ENCODE data around the gene RBPMS2. TPM values are rescaled to one million over a fixed set of nuclear protein-coding genes. Genes with fewer than 3 reads are reported as not detected.
A peak's percentile ranks its signal among the peaks of the same experiment; 100 is the strongest.

Gene RBPMS2
- total and polyA plus RNA-seq, 2 donors (not counting 1 experiment from before 2014, with no cell fraction given) = 0.18 TPM; not detected in 1

GRCh38 chr15:64749999-64750657 lies 25.3 kb downstream of the RBPMS2 start:
- peak; percentile 55 to 64 for DNase-seq (ENCODE audit: low read depth in 2 of 2)
- Histone ChIP-seq H2AFZ (ENCODE audit: low read length) (no peak overlapping the region), H3K4me2 (ENCODE audit: extremely low read depth, insufficient read depth, low read length) (no peak overlapping the region)

DNA sequence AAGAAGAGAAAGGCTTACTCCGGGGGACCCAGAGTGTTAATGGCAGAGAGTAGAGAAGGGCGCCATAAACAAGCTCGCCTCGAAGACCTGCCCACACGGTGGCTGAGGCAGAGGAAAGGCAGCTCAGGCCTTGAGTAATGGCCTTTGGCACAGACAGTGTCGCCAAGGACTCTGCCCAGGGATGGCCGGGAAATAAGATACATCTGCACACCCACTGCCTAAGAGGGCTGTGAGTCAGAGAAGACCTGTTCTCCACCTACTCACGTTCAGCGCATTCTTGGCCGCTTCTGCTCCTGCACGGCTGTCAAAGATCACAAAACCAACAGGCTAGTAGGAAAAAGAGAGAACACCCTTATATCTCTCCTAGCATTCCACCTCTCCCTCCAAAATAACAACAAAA lies 26.2 kb downstream of the RBPMS2 start:
- no peak overlapping the region for H3K9ac ChIP-seq (ENCODE audit: insufficient read depth, low read length)
- H3K27ac ChIP-seq (ENCODE audit: insufficient read depth, low read length) = no peak overlapping the region
- no peaks in the 10 kb centered on the region for H4K20me1 ChIP-seq (ENCODE audit: control insufficient read depth, extremely low read depth, insufficient read depth, low read length)
- H3K4me2 ChIP-seq (ENCODE audit: extremely low read depth, insufficient read depth, low read length) = no peak overlapping the region
- H3K4me3 ChIP-seq (replicated peaks in 1 of 4; ENCODE audit: control extremely low read depth in 1 of 4, insufficient read depth in 1 of 4, low read depth in 3 of 4, low read length in 4 of 4) = no peak overlapping the region
- peak; percentile 14 to 84 for DNase-seq (ENCODE audit: low read depth in 2 of 2)
- no peak for TF ChIP-seq EZH2 (IDR thresholded peaks at IDR 0.05; ENCODE audit: low read length, missing control alignments)
- TF ChIP-seq, protein P1, sequence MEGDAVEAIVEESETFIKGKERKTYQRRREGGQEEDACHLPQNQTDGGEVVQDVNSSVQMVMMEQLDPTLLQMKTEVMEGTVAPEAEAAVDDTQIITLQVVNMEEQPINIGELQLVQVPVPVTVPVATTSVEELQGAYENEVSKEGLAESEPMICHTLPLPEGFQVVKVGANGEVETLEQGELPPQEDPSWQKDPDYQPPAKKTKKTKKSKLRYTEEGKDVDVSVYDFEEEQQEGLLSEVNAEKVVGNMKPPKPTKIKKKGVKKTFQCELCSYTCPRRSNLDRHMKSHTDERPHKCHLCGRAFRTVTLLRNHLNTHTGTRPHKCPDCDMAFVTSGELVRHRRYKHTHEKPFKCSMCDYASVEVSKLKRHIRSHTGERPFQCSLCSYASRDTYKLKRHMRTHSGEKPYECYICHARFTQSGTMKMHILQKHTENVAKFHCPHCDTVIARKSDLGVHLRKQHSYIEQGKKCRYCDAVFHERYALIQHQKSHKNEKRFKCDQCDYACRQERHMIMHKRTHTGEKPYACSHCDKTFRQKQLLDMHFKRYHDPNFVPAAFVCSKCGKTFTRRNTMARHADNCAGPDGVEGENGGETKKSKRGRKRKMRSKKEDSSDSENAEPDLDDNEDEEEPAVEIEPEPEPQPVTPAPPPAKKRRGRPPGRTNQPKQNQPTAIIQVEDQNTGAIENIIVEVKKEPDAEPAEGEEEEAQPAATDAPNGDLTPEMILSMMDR (conservative IDR thresholded peaks at IDR 0.05 in 1 of 2, IDR thresholded peaks at IDR 0.05 in 1 of 2; ENCODE audit: low read depth in 1 of 2, low read length in 2 of 2) = no peak
- no peak overlapping the region for H2AFZ ChIP-seq (ENCODE audit: low read length)
- H3K4me1 ChIP-seq (ENCODE audit: control insufficient read depth, extremely low read depth, insufficient read depth, low read length) = no peaks in the 10 kb centered on the region
- no peaks in the 10 kb centered on the region for H3K79me2 ChIP-seq (ENCODE audit: control insufficient read depth, insufficient read depth, low read length)
- H3K9me3 ChIP-seq (ENCODE audit: control insufficient read depth, insufficient read depth, low read depth, low read length) = no peaks in the 10 kb centered on the region
- H3K36me3 ChIP-seq (ENCODE audit: control insufficient read depth, insufficient read depth, low read length) = no peaks in the 10 kb centered on the region
- no peaks in the 10 kb centered on the region for H3K27me3 ChIP-seq (ENCODE audit: control insufficient read depth, insufficient read depth, low read length)

More at GRCh38 chr15:64749999-64750657, 25.3 kb downstream of the RBPMS2 start:
- Histone ChIP-seq H3K79me2 (ENCODE audit: control insufficient read depth, insufficient read depth, low read length) (no peaks in the 10 kb centered on the region), H3K36me3 (ENCODE audit: control insufficient read depth, insufficient read depth, low read length) (no peaks in the 10 kb centered on the region), H3K27ac (ENCODE audit: insufficient read depth, low read length) (no peak overlapping the region), H3K27me3 (ENCODE audit: control insufficient read depth, insufficient read depth, low read length) (no peaks in the 10 kb centered on the region), H3K9me3 (ENCODE audit: control insufficient read depth, insufficient read depth, low read depth, low read length) (no peaks in the 10 kb centered on the region), H3K4me3 (replicated peaks in 1 of 4; ENCODE audit: control extremely low read depth in 1 of 4, insufficient read depth in 1 of 4, low read depth in 3 of 4, low read length in 4 of 4) (no peak overlapping the region), H3K9ac (ENCODE audit: insufficient read depth, low read length) (no peak overlapping the region), H4K20me1 (ENCODE audit: control insufficient read depth, extremely low read depth, insufficient read depth, low read length) (no peaks in the 10 kb centered on the region), H3K4me1 (ENCODE audit: control insufficient read depth, extremely low read depth, insufficient read depth, low read length) (no peaks in the 10 kb centered on the region)
- no peak for TF ChIP-seq EZH2 (IDR thresholded peaks at IDR 0.05; ENCODE audit: low read length, missing control alignments)
- TF ChIP-seq, protein P1 (conservative IDR thresholded peaks at IDR 0.05 in 1 of 2, IDR thresholded peaks at IDR 0.05 in 1 of 2; ENCODE audit: low read depth in 1 of 2, low read length in 2 of 2) = peak in 1 of 2 donors; percentile 35

DNA sequence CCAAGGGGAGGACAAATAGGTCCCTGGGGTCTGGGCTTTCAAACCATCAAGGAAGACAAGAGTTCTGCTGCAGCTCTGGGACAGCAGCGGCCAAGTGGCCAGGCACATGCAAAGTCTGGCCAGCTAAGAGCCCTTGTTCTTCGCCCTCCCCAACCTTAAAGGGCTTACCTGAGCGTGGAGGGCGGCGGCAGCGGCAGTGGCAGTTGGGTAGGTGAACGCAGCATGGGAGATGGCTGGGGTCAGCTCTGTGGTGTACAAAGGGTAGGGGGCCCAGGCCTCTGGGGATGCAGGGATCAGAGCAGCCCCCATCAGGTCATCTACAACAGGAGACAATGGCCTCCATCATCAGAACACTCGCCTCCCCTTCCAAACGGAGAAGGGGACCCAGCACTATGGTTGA lies 27.1 kb downstream of the RBPMS2 start:
- Histone ChIP-seq H3K9ac (ENCODE audit: insufficient read depth, low read length) (no peak overlapping the region), H3K4me2 (ENCODE audit: extremely low read depth, insufficient read depth, low read length) (no peak overlapping the region), H3K4me1 (ENCODE audit: control insufficient read depth, extremely low read depth, insufficient read depth, low read length) (no peaks in the 10 kb centered on the region), H2AFZ (ENCODE audit: low read length) (no peak overlapping the region), H3K4me3 (replicated peaks in 1 of 4; ENCODE audit: control extremely low read depth in 1 of 4, insufficient read depth in 1 of 4, low read depth in 3 of 4, low read length in 4 of 4) (no peak overlapping the region), H3K27ac (ENCODE audit: insufficient read depth, low read length) (no peak overlapping the region), H3K36me3 (ENCODE audit: control insufficient read depth, insufficient read depth, low read length) (no peaks in the 10 kb centered on the region), H3K79me2 (ENCODE audit: control insufficient read depth, insufficient read depth, low read length) (no peaks in the 10 kb centered on the region), H3K9me3 (ENCODE audit: control insufficient read depth, insufficient read depth, low read depth, low read length) (no peaks in the 10 kb centered on the region), H3K27me3 (ENCODE audit: control insufficient read depth, insufficient read depth, low read length) (no peaks in the 10 kb centered on the region), H4K20me1 (ENCODE audit: control insufficient read depth, extremely low read depth, insufficient read depth, low read length) (no peaks in the 10 kb centered on the region)
- DNase-seq (ENCODE audit: low read depth in 2 of 2) = no peak
- TF ChIP-seq EZH2 (IDR thresholded peaks at IDR 0.05; ENCODE audit: low read length, missing control alignments) = no peak
- TF ChIP-seq, protein P1 (conservative IDR thresholded peaks at IDR 0.05 in 1 of 2, IDR thresholded peaks at IDR 0.05 in 1 of 2; ENCODE audit: low read depth in 1 of 2, low read length in 2 of 2) = no peak
